H9 (cell line): ENCODE measurements around the gene PDE7B. TPM values are rescaled to one million over a fixed set of nuclear protein-coding genes. Genes with fewer than 3 reads are reported as not detected.

ENCODE experiments used
- DNase-seq: peaks from one replicate; pipeline ENCODE4 v3.0.0-alpha.2; 2017
- H2AFZ ChIP-seq: one replicate; pipeline ENCODE4 v1.6.1; 2013; ENCODE audit warnings: mild to moderate bottlenecking, low read length, control low read depth, moderate library complexity
- H2AK5ac ChIP-seq: 2 replicates; pipeline ENCODE4 v1.6.1; 2013; ENCODE audit warnings: low read length, control low read depth, mixed read lengths; ENCODE audit not compliant: insufficient read length
- H2BK120ac ChIP-seq: one replicate; pipeline ENCODE4 v1.6.1; 2013; ENCODE audit warnings: low read depth, mild to moderate bottlenecking, low read length, control low read depth, inconsistent platforms; ENCODE audit not compliant: poor library complexity, severe bottlenecking
- H2BK12ac ChIP-seq: 2 replicates; pipeline ENCODE4 v1.6.1; 2013; ENCODE audit warnings: low read length, control low read depth, mixed read lengths, low read depth; ENCODE audit not compliant: insufficient read length
- H2BK15ac ChIP-seq: 2 replicates; pipeline ENCODE4 v1.6.1; 2013; ENCODE audit warnings: low read depth, low read length, control low read depth
- H2BK20ac ChIP-seq: one replicate; pipeline ENCODE4 v1.6.1; 2013; ENCODE audit warnings: low read depth, mild to moderate bottlenecking, low read length, control low read depth, inconsistent platforms; ENCODE audit not compliant: poor library complexity, severe bottlenecking
- H2BK5ac ChIP-seq: 2 replicates; pipeline ENCODE4 v1.6.1; 2013; ENCODE audit warnings: low read length, control low read depth, mixed read lengths; ENCODE audit not compliant: insufficient read length
- H3K14ac ChIP-seq: 2 replicates; pipeline ENCODE4 v1.6.1; 2013; ENCODE audit warnings: low read length, control low read depth; ENCODE audit not compliant: insufficient read depth
- H3K18ac ChIP-seq: 2 replicates; pipeline ENCODE4 v1.6.1; 2013; ENCODE audit warnings: low read depth, mild to moderate bottlenecking, mixed read lengths, low read length, control low read depth; ENCODE audit not compliant: insufficient read length
- H3K23ac ChIP-seq: 2 replicates; pipeline ENCODE4 v1.6.1; 2013; ENCODE audit warnings: low read length, control low read depth, mixed read lengths, low read depth; ENCODE audit not compliant: insufficient read length
- H3K23me2 ChIP-seq: 2 replicates; pipeline ENCODE4 v1.6.1; 2013; ENCODE audit warnings: low read depth, mild to moderate bottlenecking, mixed read lengths, low read length, control low read depth; ENCODE audit not compliant: insufficient read length, poor library complexity, severe bottlenecking
- H3K27ac ChIP-seq: 2 replicates; pipeline ENCODE4 v1.5.1; 2013; ENCODE audit warnings: low read length, control low read depth, mixed read lengths, low read depth; ENCODE audit not compliant: insufficient read length
- H3K27me3 ChIP-seq: 2 replicates; pipeline ENCODE4 v1.6.1; 2013; ENCODE audit warnings: low read length, control low read depth, inconsistent platforms; ENCODE audit not compliant: insufficient read depth
- H3K4ac ChIP-seq: 2 replicates; pipeline ENCODE4 v1.6.1; 2013; ENCODE audit warnings: low read depth, mild to moderate bottlenecking, control low read depth, inconsistent platforms, low read length, moderate library complexity
- H3K4me1 ChIP-seq: 2 replicates; pipeline ENCODE4 v1.6.1; 2013; ENCODE audit warnings: low read length, control low read depth, inconsistent platforms; ENCODE audit not compliant: insufficient read depth
- H3K4me2 ChIP-seq: 2 replicates; pipeline ENCODE4 v1.6.1; 2013; ENCODE audit warnings: low read length, control low read depth, mixed read lengths; ENCODE audit not compliant: insufficient read length, insufficient read depth
- H3K56ac ChIP-seq: 2 replicates; pipeline ENCODE4 v1.6.1; 2013; ENCODE audit warnings: low read depth, mild to moderate bottlenecking, mixed read lengths, low read length, control low read depth; ENCODE audit not compliant: insufficient read length
- H3K79me1 ChIP-seq: 2 replicates; pipeline ENCODE4 v1.6.1; 2013; ENCODE audit warnings: low read depth, mild to moderate bottlenecking, moderate library complexity, low read length, control low read depth, inconsistent platforms; ENCODE audit not compliant: insufficient read depth, poor library complexity, severe bottlenecking
- H3K79me2 ChIP-seq: 2 replicates; pipeline ENCODE4 v1.6.1; 2013; ENCODE audit warnings: low read length, control low read depth, inconsistent platforms; ENCODE audit not compliant: insufficient read depth
- H3K9ac ChIP-seq: 2 replicates; pipeline ENCODE4 v1.6.1; 2013; ENCODE audit warnings: low read length, control low read depth, mixed read lengths; ENCODE audit not compliant: insufficient read length; ENCODE audit errors: extremely low read depth
- H3K9me3 ChIP-seq: one replicate; pipeline ENCODE4 v1.6.1; 2013; ENCODE audit warnings: low read depth, low read length, inconsistent platforms; ENCODE audit not compliant: control insufficient read depth
- H3T11ph ChIP-seq: one replicate; pipeline ENCODE4 v1.6.1; 2013; ENCODE audit warnings: mild to moderate bottlenecking, low read length, control low read depth, inconsistent platforms
- H4K20me1 ChIP-seq: one replicate; pipeline ENCODE4 v1.6.1; 2013; ENCODE audit not compliant: control insufficient read depth, insufficient read length, insufficient read depth
- H4K5ac ChIP-seq: 2 replicates; pipeline ENCODE4 v1.6.1; 2013; ENCODE audit warnings: low read depth, mild to moderate bottlenecking, mixed read lengths, low read length, control low read depth; ENCODE audit not compliant: insufficient read length
- H4K8ac ChIP-seq: replicated peaks from 2 replicates; pipeline ENCODE4 v1.6.1; 2013; ENCODE audit warnings: low read length, control low read depth, mixed read lengths, low read depth; ENCODE audit not compliant: insufficient read length
- H4K91ac ChIP-seq: 2 replicates; pipeline ENCODE4 v1.6.1; 2013; ENCODE audit warnings: low read depth, mild to moderate bottlenecking, moderate library complexity, mixed read lengths, low read length, control low read depth; ENCODE audit not compliant: insufficient read length
- H3K27ac Mint-ChIP-seq, 3 experiments: 2 replicates in 2 of 3; 3 replicates in 1 of 3; pipeline ENCODE4 v1.8.0; 2020 to 2021; ENCODE audit warnings: mixed read lengths in 3 of 3, mild to moderate bottlenecking in 1 of 3, moderate library complexity in 1 of 3
- H3K27me3 Mint-ChIP-seq: 2 replicates; pipeline ENCODE4 v1.8.0; 2021; ENCODE audit warnings: low read depth, mild to moderate bottlenecking, moderate library complexity, mixed read lengths
- H3K36me3 Mint-ChIP-seq, 3 experiments: 2 replicates in 2 of 3; 3 replicates in 1 of 3; pipeline ENCODE4 v1.8.0; 2020 to 2021; ENCODE audit warnings: low read depth in 3 of 3, mixed read lengths in 3 of 3; ENCODE audit not compliant: insufficient read depth in 1 of 3
- H3K4me1 Mint-ChIP-seq, 2 experiments: 2 replicates each; pipeline ENCODE4 v1.8.0; 2020; ENCODE audit warnings: mixed read lengths in 2 of 2
- H3K4me3 Mint-ChIP-seq, 2 experiments: 2 replicates in 1 of 2; 3 replicates in 1 of 2; pipeline ENCODE4 v1.8.0; 2020 to 2021; ENCODE audit warnings: mild to moderate bottlenecking in 2 of 2, mixed read lengths in 2 of 2, moderate library complexity in 1 of 2
- H3K9me3 Mint-ChIP-seq, 2 experiments: 2 replicates in 1 of 2; 3 replicates in 1 of 2; pipeline ENCODE4 v1.8.0; 2020; ENCODE audit warnings: mild to moderate bottlenecking in 2 of 2, mixed read lengths in 2 of 2, moderate library complexity in 1 of 2
- WGBS: extraction: QIAGEN DNeasy Blood & Tissue Kit; methylation state at CpG from one replicate; pipeline ENCODE4 v1.1.7; 2013; ENCODE audit warnings: missing lambda C conversion rate, low lambda C conversion rate, mixed read lengths; ENCODE audit not compliant: insufficient read length; ENCODE audit errors: extremely low coverage; 5-methylcytosine and 5-hydroxymethylcytosine counted together
- total RNA-seq: library from RNA; stranded (reverse); gene quantifications from 2 replicates; pipeline ENCODE4 v1.2.1, GENCODE V29; 2021
- TF ChIP-seq, protein P1 (sequence below): fragments of 200-600 bp; sonication (generic); conservative IDR thresholded peaks from 3 replicates; pipeline ENCODE4 v1.8.0; 2021; ENCODE audit warnings: antibody characterized with exemption, mild to moderate bottlenecking

Gene PDE7B
- total RNA-seq, 1 experiment from 2014 or later, result not detected

DNA sequence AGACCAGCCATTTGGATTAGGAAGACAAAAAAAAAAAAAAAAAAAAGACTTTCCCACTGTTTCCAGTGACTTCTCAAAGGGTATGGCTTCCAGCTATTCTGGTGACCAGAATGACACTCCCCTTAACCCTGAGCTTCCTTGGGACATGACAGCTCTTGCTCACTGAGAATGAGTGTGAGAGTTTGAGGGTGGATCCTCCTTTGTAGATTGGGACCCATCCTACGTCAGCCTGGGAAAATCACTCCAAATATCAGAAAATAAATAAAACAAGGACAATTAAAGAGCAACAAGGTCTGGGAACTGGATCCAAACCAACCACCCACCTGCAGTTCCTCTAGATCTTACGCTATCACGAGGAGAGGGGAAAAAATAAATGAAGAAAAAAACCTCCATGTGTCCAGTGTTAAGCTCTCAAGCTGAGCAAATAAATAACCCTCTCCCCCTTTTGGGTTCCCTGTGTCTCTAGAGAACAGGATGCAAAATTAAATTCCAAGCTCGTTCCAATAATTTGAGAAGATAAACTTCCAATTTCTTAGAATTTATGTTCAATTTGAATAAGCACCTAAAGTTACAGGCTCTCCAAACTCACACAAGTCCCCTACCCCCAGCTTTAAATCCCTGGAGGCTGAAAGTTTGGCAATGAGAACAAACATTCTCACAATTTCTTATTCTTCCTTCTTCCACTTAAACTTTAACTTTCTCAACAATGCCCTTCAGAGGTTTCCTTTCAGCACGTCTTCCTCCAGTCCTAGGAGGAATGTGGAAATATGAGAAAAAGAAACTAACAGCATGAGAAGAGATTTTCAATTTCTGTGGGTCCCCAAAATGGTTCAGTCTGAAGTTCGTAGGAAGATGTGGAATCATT lies 228.4 kb downstream of the PDE7B start:
- Histone ChIP-seq H3K14ac (no peak overlapping the region), H2BK12ac (no peak overlapping the region), H2BK20ac (no peak overlapping the region), H4K20me1 (no peaks in the 10 kb centered on the region), H2AFZ (no peak overlapping the region), H3K79me1 (no peaks in the 10 kb centered on the region), H4K91ac (no peak overlapping the region), H3K23me2 (no peaks in the 10 kb centered on the region), H2BK5ac (no peak overlapping the region), H3K79me2 (no peaks in the 10 kb centered on the region), H3K4me2 (no peak overlapping the region), H3K9me3 (no peaks in the 10 kb centered on the region), H3K4me1 (no peaks in the 10 kb centered on the region; the same call in 1 of the 2 replicates), H2BK120ac (no peak overlapping the region), H4K5ac (no peak overlapping the region), H3K18ac (no peak overlapping the region), H4K8ac (no peak overlapping the region), H2BK15ac (no peak overlapping the region), H3K27me3 (no peaks in the 10 kb centered on the region), H3K9ac (no peak overlapping the region), H3T11ph (no peak overlapping the region), H3K23ac (no peak overlapping the region), H3K27ac (no peak overlapping the region), H3K4ac (no peak overlapping the region), H2AK5ac (no peak overlapping the region), H3K56ac (no peak overlapping the region)
- Mint-ChIP-seq H3K27me3 (no peaks in the 10 kb centered on the region; the same call in 1 of the 2 replicates), H3K9me3 (no peaks in the 10 kb centered on the region), H3K4me3 (no peak overlapping the region), H3K27ac (no peak overlapping the region), H3K36me3 (no peaks in the 10 kb centered on the region), H3K4me1 (peaks cover 6 to 8% of the 10 kb centered on the region in 2 experiments)
- TF ChIP-seq, protein P1, sequence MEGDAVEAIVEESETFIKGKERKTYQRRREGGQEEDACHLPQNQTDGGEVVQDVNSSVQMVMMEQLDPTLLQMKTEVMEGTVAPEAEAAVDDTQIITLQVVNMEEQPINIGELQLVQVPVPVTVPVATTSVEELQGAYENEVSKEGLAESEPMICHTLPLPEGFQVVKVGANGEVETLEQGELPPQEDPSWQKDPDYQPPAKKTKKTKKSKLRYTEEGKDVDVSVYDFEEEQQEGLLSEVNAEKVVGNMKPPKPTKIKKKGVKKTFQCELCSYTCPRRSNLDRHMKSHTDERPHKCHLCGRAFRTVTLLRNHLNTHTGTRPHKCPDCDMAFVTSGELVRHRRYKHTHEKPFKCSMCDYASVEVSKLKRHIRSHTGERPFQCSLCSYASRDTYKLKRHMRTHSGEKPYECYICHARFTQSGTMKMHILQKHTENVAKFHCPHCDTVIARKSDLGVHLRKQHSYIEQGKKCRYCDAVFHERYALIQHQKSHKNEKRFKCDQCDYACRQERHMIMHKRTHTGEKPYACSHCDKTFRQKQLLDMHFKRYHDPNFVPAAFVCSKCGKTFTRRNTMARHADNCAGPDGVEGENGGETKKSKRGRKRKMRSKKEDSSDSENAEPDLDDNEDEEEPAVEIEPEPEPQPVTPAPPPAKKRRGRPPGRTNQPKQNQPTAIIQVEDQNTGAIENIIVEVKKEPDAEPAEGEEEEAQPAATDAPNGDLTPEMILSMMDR, result no peak
- no CpG with 5 or more reads among the region's 6 CpGs for WGBS
- DNase-seq, result no peak
